ENCODE results near the gene ABCC8. TPM values are rescaled to one million over a fixed set of nuclear protein-coding genes. Genes with fewer than 3 reads are reported as not detected.

Gene ABCC8
- total RNA-seq, 1 experiment from 2014 or later, result 7.3 TPM

DNA sequence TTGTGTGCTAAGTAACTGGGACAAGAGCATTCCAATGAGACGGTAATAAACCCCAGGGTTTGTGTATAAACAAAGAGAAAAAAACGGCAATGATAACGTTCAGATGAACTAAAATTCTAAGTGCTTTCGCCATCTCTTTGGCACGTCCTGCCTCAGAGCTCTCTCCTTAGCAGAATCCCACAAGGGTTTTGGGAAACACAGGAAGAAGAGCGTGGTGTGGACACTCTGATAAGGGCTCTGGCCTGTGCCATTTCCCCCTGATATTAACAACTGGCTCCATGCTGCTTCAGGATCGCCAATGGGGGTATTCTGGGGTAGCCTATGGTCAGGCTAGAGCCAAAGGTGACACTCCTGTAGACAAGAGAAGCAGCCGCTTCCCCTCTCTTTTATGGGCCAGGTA lies 18.4 kb downstream of the ABCC8 start (continued):
- TF ChIP-seq, protein P1, sequence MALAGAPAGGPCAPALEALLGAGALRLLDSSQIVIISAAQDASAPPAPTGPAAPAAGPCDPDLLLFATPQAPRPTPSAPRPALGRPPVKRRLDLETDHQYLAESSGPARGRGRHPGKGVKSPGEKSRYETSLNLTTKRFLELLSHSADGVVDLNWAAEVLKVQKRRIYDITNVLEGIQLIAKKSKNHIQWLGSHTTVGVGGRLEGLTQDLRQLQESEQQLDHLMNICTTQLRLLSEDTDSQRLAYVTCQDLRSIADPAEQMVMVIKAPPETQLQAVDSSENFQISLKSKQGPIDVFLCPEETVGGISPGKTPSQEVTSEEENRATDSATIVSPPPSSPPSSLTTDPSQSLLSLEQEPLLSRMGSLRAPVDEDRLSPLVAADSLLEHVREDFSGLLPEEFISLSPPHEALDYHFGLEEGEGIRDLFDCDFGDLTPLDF (CRISPR knock-in tag; IDR thresholded peaks at IDR 0.05), result no peak
- no peak for TF ChIP-seq CREM (CRISPR knock-in tag; IDR thresholded peaks at IDR 0.05)
- TF ChIP-seq ZNF263 (CRISPR knock-in tag; IDR thresholded peaks at IDR 0.05; ENCODE audit: low read depth), result no peak

DNA sequence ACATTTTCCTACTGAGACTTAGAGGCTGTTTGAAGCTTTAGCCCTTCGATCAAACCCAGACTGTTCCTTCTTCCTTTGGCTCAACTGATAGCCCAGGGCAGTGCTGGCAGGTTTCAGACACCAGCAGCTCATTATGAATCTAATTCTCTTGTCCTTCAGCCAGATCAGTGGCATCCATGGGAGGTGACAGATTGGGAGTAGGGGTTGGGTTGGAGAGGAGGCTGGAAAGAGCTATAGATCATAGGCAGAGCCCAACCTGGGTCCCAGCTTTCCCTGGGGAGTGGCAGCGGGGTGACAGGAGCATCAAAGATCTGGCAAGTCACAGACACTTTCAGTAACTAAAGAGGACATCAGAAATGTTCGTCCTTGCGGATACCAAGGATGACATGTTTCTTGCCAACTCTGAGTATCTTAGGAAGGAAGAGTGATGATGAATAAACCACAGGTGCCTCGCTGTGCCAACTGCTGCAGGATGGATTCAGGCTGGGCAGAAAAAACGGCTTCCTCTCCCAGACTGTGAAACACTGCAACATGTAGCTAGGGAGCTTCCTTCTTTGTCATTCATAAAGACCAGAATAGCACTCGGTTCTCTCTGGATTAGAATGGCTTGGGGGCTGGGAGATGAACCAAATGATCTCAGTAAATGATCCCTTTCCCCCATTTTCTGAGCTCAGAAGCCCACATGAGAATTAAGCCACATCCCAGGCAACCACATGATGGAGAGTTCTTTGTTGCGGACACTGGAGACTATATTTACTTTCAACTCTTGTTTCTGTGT lies 19.1 kb downstream of the ABCC8 start:
- POLR2A ChIA-PET, result interaction anchor here (0.5 to 1.1 kb wide), 3 partner anchors 19 to 237 kb away, joined by 3 to 4 read pairs (median 4); no protein-coding TSS in a partner anchor
- Mint-ChIP-seq H3K9me3 (peaks cover 3% of the 10 kb centered on the region), H3K27ac (no peak overlapping the region), H3K36me3 (peaks cover 3% of the 10 kb centered on the region; the same call in 1 of the 2 replicates), H3K4me1 (peaks cover 21% of the 10 kb centered on the region), H3K4me3 (no peak overlapping the region), H3K27me3 (ENCODE audit: low read depth) (no peaks in the 10 kb centered on the region; the same call in 1 of the 2 replicates)
- TF ChIP-seq NR2C2 (CRISPR knock-in tag; IDR thresholded peaks at IDR 0.05) (no peak), ZNF138 (CRISPR knock-in tag; conservative IDR thresholded peaks at IDR 0.05) (no peak), TCF7 (CRISPR knock-in tag; IDR thresholded peaks at IDR 0.05; ENCODE audit: low read depth) (no peak), TP53 (CRISPR knock-in tag; IDR thresholded peaks at IDR 0.05) (no peak), NR3C1 (CRISPR knock-in tag; conservative IDR thresholded peaks at IDR 0.05; ENCODE audit: low read depth) (no peak), PRRX2 (CRISPR knock-in tag; IDR thresholded peaks at IDR 0.05) (no peak)
- TF ChIP-seq, protein P2, sequence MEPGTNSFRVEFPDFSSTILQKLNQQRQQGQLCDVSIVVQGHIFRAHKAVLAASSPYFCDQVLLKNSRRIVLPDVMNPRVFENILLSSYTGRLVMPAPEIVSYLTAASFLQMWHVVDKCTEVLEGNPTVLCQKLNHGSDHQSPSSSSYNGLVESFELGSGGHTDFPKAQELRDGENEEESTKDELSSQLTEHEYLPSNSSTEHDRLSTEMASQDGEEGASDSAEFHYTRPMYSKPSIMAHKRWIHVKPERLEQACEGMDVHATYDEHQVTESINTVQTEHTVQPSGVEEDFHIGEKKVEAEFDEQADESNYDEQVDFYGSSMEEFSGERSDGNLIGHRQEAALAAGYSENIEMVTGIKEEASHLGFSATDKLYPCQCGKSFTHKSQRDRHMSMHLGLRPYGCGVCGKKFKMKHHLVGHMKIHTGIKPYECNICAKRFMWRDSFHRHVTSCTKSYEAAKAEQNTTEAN (CRISPR knock-in tag; IDR thresholded peaks at IDR 0.05), result no peak
- TF ChIP-seq, protein P3, sequence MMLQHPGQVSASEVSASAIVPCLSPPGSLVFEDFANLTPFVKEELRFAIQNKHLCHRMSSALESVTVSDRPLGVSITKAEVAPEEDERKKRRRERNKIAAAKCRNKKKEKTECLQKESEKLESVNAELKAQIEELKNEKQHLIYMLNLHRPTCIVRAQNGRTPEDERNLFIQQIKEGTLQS (CRISPR knock-in tag; conservative IDR thresholded peaks at IDR 0.05), result no peak
- TF ChIP-seq, protein P4, sequence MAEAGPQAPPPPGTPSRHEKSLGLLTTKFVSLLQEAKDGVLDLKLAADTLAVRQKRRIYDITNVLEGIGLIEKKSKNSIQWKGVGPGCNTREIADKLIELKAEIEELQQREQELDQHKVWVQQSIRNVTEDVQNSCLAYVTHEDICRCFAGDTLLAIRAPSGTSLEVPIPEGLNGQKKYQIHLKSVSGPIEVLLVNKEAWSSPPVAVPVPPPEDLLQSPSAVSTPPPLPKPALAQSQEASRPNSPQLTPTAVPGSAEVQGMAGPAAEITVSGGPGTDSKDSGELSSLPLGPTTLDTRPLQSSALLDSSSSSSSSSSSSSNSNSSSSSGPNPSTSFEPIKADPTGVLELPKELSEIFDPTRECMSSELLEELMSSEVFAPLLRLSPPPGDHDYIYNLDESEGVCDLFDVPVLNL (CRISPR knock-in tag; IDR thresholded peaks at IDR 0.05; ENCODE audit: borderline replicate concordance, low read depth), result no peak
- TF ChIP-seq, protein P5, sequence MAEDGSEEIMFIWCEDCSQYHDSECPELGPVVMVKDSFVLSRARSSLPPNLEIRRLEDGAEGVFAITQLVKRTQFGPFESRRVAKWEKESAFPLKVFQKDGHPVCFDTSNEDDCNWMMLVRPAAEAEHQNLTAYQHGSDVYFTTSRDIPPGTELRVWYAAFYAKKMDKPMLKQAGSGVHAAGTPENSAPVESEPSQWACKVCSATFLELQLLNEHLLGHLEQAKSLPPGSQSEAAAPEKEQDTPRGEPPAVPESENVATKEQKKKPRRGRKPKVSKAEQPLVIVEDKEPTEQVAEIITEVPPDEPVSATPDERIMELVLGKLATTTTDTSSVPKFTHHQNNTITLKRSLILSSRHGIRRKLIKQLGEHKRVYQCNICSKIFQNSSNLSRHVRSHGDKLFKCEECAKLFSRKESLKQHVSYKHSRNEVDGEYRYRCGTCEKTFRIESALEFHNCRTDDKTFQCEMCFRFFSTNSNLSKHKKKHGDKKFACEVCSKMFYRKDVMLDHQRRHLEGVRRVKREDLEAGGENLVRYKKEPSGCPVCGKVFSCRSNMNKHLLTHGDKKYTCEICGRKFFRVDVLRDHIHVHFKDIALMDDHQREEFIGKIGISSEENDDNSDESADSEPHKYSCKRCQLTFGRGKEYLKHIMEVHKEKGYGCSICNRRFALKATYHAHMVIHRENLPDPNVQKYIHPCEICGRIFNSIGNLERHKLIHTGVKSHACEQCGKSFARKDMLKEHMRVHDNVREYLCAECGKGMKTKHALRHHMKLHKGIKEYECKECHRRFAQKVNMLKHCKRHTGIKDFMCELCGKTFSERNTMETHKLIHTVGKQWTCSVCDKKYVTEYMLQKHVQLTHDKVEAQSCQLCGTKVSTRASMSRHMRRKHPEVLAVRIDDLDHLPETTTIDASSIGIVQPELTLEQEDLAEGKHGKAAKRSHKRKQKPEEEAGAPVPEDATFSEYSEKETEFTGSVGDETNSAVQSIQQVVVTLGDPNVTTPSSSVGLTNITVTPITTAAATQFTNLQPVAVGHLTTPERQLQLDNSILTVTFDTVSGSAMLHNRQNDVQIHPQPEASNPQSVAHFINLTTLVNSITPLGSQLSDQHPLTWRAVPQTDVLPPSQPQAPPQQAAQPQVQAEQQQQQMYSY (CRISPR knock-in tag; IDR thresholded peaks at IDR 0.05), result no peak
- TF ChIP-seq, protein P6, sequence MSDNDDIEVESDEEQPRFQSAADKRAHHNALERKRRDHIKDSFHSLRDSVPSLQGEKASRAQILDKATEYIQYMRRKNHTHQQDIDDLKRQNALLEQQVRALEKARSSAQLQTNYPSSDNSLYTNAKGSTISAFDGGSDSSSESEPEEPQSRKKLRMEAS (CRISPR knock-in tag; IDR thresholded peaks at IDR 0.05), result no peak
- TF ChIP-seq, protein P7, sequence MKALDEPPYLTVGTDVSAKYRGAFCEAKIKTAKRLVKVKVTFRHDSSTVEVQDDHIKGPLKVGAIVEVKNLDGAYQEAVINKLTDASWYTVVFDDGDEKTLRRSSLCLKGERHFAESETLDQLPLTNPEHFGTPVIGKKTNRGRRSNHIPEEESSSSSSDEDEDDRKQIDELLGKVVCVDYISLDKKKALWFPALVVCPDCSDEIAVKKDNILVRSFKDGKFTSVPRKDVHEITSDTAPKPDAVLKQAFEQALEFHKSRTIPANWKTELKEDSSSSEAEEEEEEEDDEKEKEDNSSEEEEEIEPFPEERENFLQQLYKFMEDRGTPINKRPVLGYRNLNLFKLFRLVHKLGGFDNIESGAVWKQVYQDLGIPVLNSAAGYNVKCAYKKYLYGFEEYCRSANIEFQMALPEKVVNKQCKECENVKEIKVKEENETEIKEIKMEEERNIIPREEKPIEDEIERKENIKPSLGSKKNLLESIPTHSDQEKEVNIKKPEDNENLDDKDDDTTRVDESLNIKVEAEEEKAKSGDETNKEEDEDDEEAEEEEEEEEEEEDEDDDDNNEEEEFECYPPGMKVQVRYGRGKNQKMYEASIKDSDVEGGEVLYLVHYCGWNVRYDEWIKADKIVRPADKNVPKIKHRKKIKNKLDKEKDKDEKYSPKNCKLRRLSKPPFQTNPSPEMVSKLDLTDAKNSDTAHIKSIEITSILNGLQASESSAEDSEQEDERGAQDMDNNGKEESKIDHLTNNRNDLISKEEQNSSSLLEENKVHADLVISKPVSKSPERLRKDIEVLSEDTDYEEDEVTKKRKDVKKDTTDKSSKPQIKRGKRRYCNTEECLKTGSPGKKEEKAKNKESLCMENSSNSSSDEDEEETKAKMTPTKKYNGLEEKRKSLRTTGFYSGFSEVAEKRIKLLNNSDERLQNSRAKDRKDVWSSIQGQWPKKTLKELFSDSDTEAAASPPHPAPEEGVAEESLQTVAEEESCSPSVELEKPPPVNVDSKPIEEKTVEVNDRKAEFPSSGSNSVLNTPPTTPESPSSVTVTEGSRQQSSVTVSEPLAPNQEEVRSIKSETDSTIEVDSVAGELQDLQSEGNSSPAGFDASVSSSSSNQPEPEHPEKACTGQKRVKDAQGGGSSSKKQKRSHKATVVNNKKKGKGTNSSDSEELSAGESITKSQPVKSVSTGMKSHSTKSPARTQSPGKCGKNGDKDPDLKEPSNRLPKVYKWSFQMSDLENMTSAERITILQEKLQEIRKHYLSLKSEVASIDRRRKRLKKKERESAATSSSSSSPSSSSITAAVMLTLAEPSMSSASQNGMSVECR (CRISPR knock-in tag; IDR thresholded peaks at IDR 0.05; ENCODE audit: borderline replicate concordance), result no peak
- CTCF ChIA-PET, result interaction anchor here (0.7 to 3.0 kb wide), 12 partner anchors 16 to 309 kb away, joined by 3 to 16 read pairs (median 4); partner anchors contain the start of genes ABCC8 and KCNJ11
- ATAC-seq, result peak; percentile 77
- DNase-seq (ENCODE audit: low spot score), result no peak

Data from WTC11 (cell line).